Stomach (tissue), 9 donors: ENCODE data around the gene KRT222. TPM values are rescaled to one million over a fixed set of nuclear protein-coding genes. Genes with fewer than 3 reads are reported as not detected.

Source experiments
- DNase-seq, 2 donors: peaks; one replicate each; pipeline versions ENCODE4 v3.0.0 to v3.0.0-alpha.2; 2013 to 2019
- H3K27ac ChIP-seq, 5 donors: fragments of 200-600 bp in 4 of 5; sonication (generic) in 4 of 5; one replicate each; pipeline ENCODE4 v1.5.1; 2013 to 2019; ENCODE audit warnings: mild to moderate bottlenecking in 1 of 5, moderate library complexity in 1 of 5
- H3K27me3 ChIP-seq, 3 donors: fragments of 200-600 bp; sonication (generic); one replicate each; pipeline ENCODE4 v1.5.1; 2017 to 2019; ENCODE audit warnings: mixed run types in 1 of 3
- H3K36me3 ChIP-seq, 4 donors: fragments of 200-600 bp; sonication (generic); 1 replicate in 3 of 4; 2 replicates in 1 of 4; pipeline ENCODE4 v1.5.1; 2016 to 2019
- H3K4me1 ChIP-seq, 4 donors: fragments of 200-600 bp; sonication (generic); one replicate each; pipeline ENCODE4 v1.5.1; 2016 to 2019
- H3K4me3 ChIP-seq, 4 donors: fragments of 200-600 bp; sonication (generic) in 3 of 4; one replicate each; pipeline ENCODE4 v1.5.1; 2016 to 2019; ENCODE audit warnings: mild to moderate bottlenecking in 1 of 4
- H3K9me3 ChIP-seq, 4 donors: fragments of 200-600 bp; sonication (generic); one replicate each; pipeline ENCODE4 v1.5.1; 2016 to 2019
- CTCF ChIP-seq, 7 experiments: fragments of 450-650 bp in 4 of 7; fragments of 200-600 bp in 3 of 7; sonication (generic) in 3 of 7; IDR thresholded peaks; one replicate each; pipeline ENCODE4 v1.5.1; 2016 to 2019; ENCODE audit warnings: antibody characterized with exemption in 7 of 7, control low read depth in 2 of 7, mild to moderate bottlenecking in 1 of 7
- EP300 ChIP-seq: sonication (generic); formaldehyde crosslinking; IDR thresholded peaks from one replicate; pipeline ENCODE4 v1.6.1; 2017; ENCODE audit warnings: antibody characterized with exemption
- POLR2A ChIP-seq, 4 donors: fragments of 450-650 bp; IDR thresholded peaks; one replicate each; pipeline ENCODE4 v1.6.1; 2016; ENCODE audit warnings: antibody characterized with exemption in 4 of 4, control low read depth in 2 of 4, mild to moderate bottlenecking in 1 of 4, moderate library complexity in 1 of 4
- POLR2AphosphoS5 ChIP-seq, 3 donors: sonication (generic); formaldehyde crosslinking; IDR thresholded peaks; one replicate each; pipeline ENCODE4 v1.6.1; 2016; ENCODE audit warnings: antibody characterized with exemption in 3 of 3
- WGBS, 5 donors: extraction: QIAGEN DNeasy Blood & Tissue Kit in 3 of 5; methylation state at CpG; one replicate each; pipeline versions ENCODE4 v1.1.5 to v1.1.7; 2013 to 2018; 5-methylcytosine and 5-hydroxymethylcytosine counted together
- intact Hi-C: fragments of 100-400 bp; cut with DNase I; formaldehyde crosslinking; loops from one replicate; pipeline ENCODE4 v1.15.1; 2023; ENCODE audit warnings: low total_unique reads
- polyA plus RNA-seq, 3 donors: library from polyadenylated mRNA; stranded (reverse); fragments of 200-250 nt; gene quantifications; one replicate each; pipeline ENCODE4 v1.2.3, GENCODE V29; 2013
- total RNA-seq, 5 donors: library from RNA; depleted of rRNA; stranded (reverse); fragments of >200 nt; gene quantifications; one replicate each; pipeline versions ENCODE4 v1.1.0 to v1.2.3, GENCODE V29; 2014 to 2016
- donor health status: healthy with polysubstance abuse.
- donor health status: Bipolar disorder and iron deficiency.
- donor health status: healthy.

Gene KRT222
- total and polyA plus RNA-seq, 8 donors: 0.33 to 2.8 (median 0.83) TPM; not detected in 4

DNA sequence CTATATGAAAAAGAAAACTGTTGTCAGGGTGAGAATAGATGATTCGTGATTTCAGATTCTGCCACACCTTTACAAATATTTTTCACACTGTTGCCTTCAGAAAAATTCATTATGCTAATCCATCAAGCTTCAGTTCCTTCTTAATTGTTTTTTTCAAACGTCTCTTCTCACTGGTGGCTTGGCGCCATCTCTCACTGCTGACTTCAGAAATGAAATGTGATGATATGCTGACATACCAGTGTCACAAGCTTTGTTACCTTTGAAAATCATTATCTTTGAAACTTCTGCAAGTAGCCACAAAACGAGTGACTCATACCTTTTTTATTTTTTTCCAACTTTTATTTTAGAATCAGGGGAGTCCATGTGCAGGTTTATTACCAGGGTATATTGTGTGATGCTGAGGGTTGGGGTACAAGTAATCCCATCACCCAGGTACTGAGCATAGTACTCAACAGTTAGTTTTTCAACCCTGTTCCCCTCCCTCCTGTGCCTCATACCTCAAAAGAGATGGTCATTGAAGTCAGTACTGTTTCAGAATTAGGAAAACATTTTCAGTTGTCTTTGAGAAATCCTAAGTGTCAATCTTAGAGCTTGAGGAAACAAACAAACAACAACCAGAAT is 14.0 kb upstream of the KRT222 start:
- Histone ChIP-seq H3K27ac (no peak overlapping the region), H3K36me3 (no peaks in the 10 kb centered on the region), H3K9me3 (no peaks in the 10 kb centered on the region), H3K4me1 (no peaks in the 10 kb centered on the region), H3K4me3 (no peak overlapping the region), H3K27me3 (peaks cover 0 to 21% (median 0%) of the 10 kb centered on the region in 3 donors)
- intact Hi-C loops: no loop called here
- no peak for TF ChIP-seq CTCF (IDR thresholded peaks at IDR 0.05)
- WGBS, 5 donors: 50 to 59% (median 54%) methylated on average over 4 of the region's 4 CpGs
- DNase-seq: no peak

- H3K27ac ChIP-seq: no peak overlapping the region
- DNase-seq: no peak
- H3K4me3 ChIP-seq: no peak overlapping the region
- H3K27me3 ChIP-seq: peaks cover 0 to 21% (median 0%) of the 10 kb centered on the region in 3 donors
- H3K9me3 ChIP-seq: no peaks in the 10 kb centered on the region
- 84 to 91% (median 88%) methylated on average over 4 of the region's 4 CpGs for WGBS, 5 donors
- TF ChIP-seq EP300 (no peak), CTCF (IDR thresholded peaks at IDR 0.05) (no peak), POLR2AphosphoS5 (IDR thresholded peaks at IDR 0.05) (no peak), POLR2A (IDR thresholded peaks at IDR 0.05) (no peak)
- H3K36me3 ChIP-seq: no peaks in the 10 kb centered on the region
- H3K4me1 ChIP-seq: no peaks in the 10 kb centered on the region
- intact Hi-C loops: no loop called here
Observed at GRCh38 chr17:40675905-40676304, 10.9 kb upstream of the KRT222 start.

DNA sequence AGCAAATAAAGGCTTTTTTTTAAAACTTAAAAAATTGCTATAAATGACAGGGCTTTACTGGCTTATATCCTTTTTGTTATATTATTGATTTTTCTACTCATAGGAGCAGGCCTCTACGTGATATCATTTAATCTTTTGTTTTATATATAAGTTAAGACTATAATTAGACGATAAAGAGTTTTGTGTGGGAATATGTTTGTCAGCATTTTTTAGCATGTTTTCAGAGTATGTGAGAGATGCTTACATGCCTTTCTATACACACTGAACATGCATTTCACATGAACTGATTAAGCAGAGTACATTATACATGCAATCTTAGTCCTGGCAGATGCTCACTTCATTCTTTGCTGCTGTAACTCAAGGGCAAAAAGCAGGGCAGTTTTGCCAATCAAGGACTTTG is 7.7 kb upstream of the KRT222 start:
- DNase-seq: no peak
- no peaks in the 10 kb centered on the region for H3K36me3 ChIP-seq
- TF ChIP-seq POLR2A (IDR thresholded peaks at IDR 0.05) (no peak), EP300 (no peak), POLR2AphosphoS5 (IDR thresholded peaks at IDR 0.05) (no peak), CTCF (IDR thresholded peaks at IDR 0.05) (no peak)
- H3K27ac ChIP-seq: no peak overlapping the region
- H3K9me3 ChIP-seq: no peaks in the 10 kb centered on the region
- 80 to 90% (median 88%) methylated on average over 2 of the region's 2 CpGs for WGBS, 5 donors
- no peak overlapping the region for H3K4me3 ChIP-seq
- peaks cover 0 to 16% (median 0%) of the 10 kb centered on the region in 3 donors for H3K27me3 ChIP-seq
- no peaks in the 10 kb centered on the region for H3K4me1 ChIP-seq
- intact Hi-C loops: no loop called here

DNA sequence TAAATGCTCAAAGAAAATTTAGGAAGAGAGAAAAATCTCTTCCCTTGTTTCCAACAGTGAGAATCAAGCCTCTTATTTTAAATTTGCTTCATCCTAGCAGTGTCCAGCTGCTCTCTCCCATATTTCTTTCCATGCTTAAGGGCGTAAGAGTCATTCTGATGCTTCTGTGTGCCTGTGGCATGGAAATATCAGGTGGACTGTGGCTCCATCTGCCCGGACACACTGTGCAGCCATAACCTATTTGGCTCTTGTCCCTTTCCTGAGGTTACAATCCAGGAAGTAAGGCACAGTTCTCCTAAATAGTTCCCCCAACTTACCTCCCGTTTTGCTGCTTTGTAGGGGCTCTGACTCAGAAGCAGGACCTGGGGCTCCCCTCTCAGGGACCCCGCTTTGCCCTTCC is 6.3 kb upstream of the KRT222 start:
- H3K36me3 ChIP-seq: no peaks in the 10 kb centered on the region
- H3K27ac ChIP-seq: no peak overlapping the region
- H3K27me3 ChIP-seq: peaks cover 0 to 17% (median 0%) of the 10 kb centered on the region in 3 donors
- intact Hi-C loops: no loop called here
- 36 to 51% (median 46%) methylated on average over 4 of the region's 4 CpGs for WGBS, 5 donors
- TF ChIP-seq POLR2A (IDR thresholded peaks at IDR 0.05): no peak
- no peak for TF ChIP-seq CTCF (IDR thresholded peaks at IDR 0.05)
- no peak for TF ChIP-seq EP300
- TF ChIP-seq POLR2AphosphoS5 (IDR thresholded peaks at IDR 0.05): no peak
- no peak for DNase-seq
- H3K4me1 ChIP-seq: no peaks in the 10 kb centered on the region
- H3K4me3 ChIP-seq: no peak overlapping the region
- H3K9me3 ChIP-seq: no peaks in the 10 kb centered on the region
